Endodermal cell (in vitro differentiated cells): ENCODE results near the gene PRKCA. TPM values are rescaled to one million over a fixed set of nuclear protein-coding genes. Genes with fewer than 3 reads are reported as not detected.
A peak's percentile ranks its signal among the peaks of the same experiment; 100 is the strongest.

Experiments used
- DNase-seq: peaks from one replicate; pipeline ENCODE4 v3.0.0-alpha.2; 2017
- H3K27ac ChIP-seq: 2 replicates; pipeline ENCODE4 v1.5.1; 2013; ENCODE audit warnings: mild to moderate bottlenecking, low read depth, low read length, moderate library complexity
- H3K27me3 ChIP-seq: 2 replicates; pipeline ENCODE4 v1.6.1; 2013; ENCODE audit warnings: mild to moderate bottlenecking, low read length, moderate library complexity; ENCODE audit not compliant: insufficient read depth, control insufficient read depth, poor library complexity, severe bottlenecking
- H3K36me3 ChIP-seq: 2 replicates; pipeline ENCODE4 v1.7.0; 2013; ENCODE audit warnings: mild to moderate bottlenecking, low read length, moderate library complexity; ENCODE audit not compliant: control insufficient read depth, insufficient read depth
- H3K4me1 ChIP-seq: one replicate; pipeline ENCODE4 v1.7.0; 2013; ENCODE audit warnings: low read length; ENCODE audit not compliant: control insufficient read depth, insufficient read depth
- H3K4me3 ChIP-seq: 2 replicates; pipeline ENCODE4 v1.5.1; 2013; ENCODE audit warnings: mild to moderate bottlenecking, low read length, moderate library complexity
- H3K9ac ChIP-seq: 2 replicates; pipeline ENCODE4 v1.6.1; 2013; ENCODE audit warnings: mild to moderate bottlenecking, low read length, moderate library complexity; ENCODE audit not compliant: poor library complexity, severe bottlenecking; ENCODE audit errors: extremely low read depth
- H3K9me3 ChIP-seq: 2 replicates; pipeline ENCODE4 v1.6.1; 2013; ENCODE audit warnings: mild to moderate bottlenecking, low read length, moderate library complexity; ENCODE audit not compliant: control insufficient read depth
- H3K27ac Mint-ChIP-seq: 2 replicates; pipeline ENCODE4 v1.8.0; 2020; ENCODE audit warnings: mixed read lengths
- H3K27me3 Mint-ChIP-seq: 2 replicates; pipeline ENCODE4 v1.8.0; 2021; ENCODE audit warnings: mild to moderate bottlenecking, mixed read lengths; ENCODE audit not compliant: insufficient read depth
- H3K36me3 Mint-ChIP-seq: 2 replicates; pipeline ENCODE4 v1.8.0; 2020; ENCODE audit warnings: low read depth, mixed read lengths
- H3K4me1 Mint-ChIP-seq: 2 replicates; pipeline ENCODE4 v1.8.0; 2020; ENCODE audit warnings: mixed read lengths
- H3K4me3 Mint-ChIP-seq: 2 replicates; pipeline ENCODE4 v1.8.0; 2020; ENCODE audit warnings: mild to moderate bottlenecking, moderate library complexity, mixed read lengths
- H3K9me3 Mint-ChIP-seq: 2 replicates; pipeline ENCODE4 v1.8.0; 2020; ENCODE audit warnings: mild to moderate bottlenecking, mixed read lengths
- CTCF ChIP-seq: fragments of 200-600 bp; sonication (generic); conservative IDR thresholded peaks from 2 replicates; pipeline ENCODE4 v1.5.0; 2021; ENCODE audit warnings: antibody characterized with exemption, mild to moderate bottlenecking
- WGBS, 2 experiments: methylation state at CpG; one replicate each; pipeline versions ENCODE4 v1.1.5 to v1.1.7; 2013; ENCODE audit warnings: missing lambda C conversion rate in 2 of 2, mixed read lengths in 1 of 2; ENCODE audit not compliant: insufficient coverage in 1 of 2, insufficient read length in 1 of 2; 5-methylcytosine and 5-hydroxymethylcytosine counted together
- total RNA-seq, 2 donors: library from RNA; stranded (reverse); fragmentation: NEBNext Ultra II Directional in 1 of 2; extraction: Animal tissue kit (Norgen Biotek cat#: 25700) in 1 of 2; gene quantifications; 2 replicates in 1 of 2; 3 replicates in 1 of 2; pipeline ENCODE4 v1.2.1, GENCODE V29; 2021

The PRKCA gene
- total RNA-seq, 2 donors from 2014 or later, result 8.7 to 14.6 TPM

- 13 to 33% methylated on average over 6 to 9 of the region's 10 CpGs for WGBS, 2 experiments
- no peak overlapping the region for H3K9ac ChIP-seq
- no peaks in the 10 kb centered on the region for H3K36me3 ChIP-seq
- no peaks in the 10 kb centered on the region for H3K9me3 Mint-ChIP-seq
- peak overlapping the region; percentile 26 for H3K27ac ChIP-seq
- DNase-seq, result no peak
- H3K4me1 ChIP-seq, result peaks cover 9% of the 10 kb centered on the region
- no peak overlapping the region for H3K4me3 ChIP-seq
- H3K27me3 ChIP-seq, result peaks cover 27% of the 10 kb centered on the region
- H3K9me3 ChIP-seq, result no peaks in the 10 kb centered on the region
- peak overlapping the region; percentile 30 for H3K27ac Mint-ChIP-seq
- peaks cover 33% of the 10 kb centered on the region for H3K27me3 Mint-ChIP-seq
- no peak for TF ChIP-seq CTCF
- H3K4me3 Mint-ChIP-seq, result peak overlapping the region; percentile 32
- H3K4me1 Mint-ChIP-seq, result peaks cover 12% of the 10 kb centered on the region
- H3K36me3 Mint-ChIP-seq, result no peaks in the 10 kb centered on the region
Measured at GRCh38 chr17:66829883-66830282, 527.5 kb downstream of the PRKCA start.

DNA sequence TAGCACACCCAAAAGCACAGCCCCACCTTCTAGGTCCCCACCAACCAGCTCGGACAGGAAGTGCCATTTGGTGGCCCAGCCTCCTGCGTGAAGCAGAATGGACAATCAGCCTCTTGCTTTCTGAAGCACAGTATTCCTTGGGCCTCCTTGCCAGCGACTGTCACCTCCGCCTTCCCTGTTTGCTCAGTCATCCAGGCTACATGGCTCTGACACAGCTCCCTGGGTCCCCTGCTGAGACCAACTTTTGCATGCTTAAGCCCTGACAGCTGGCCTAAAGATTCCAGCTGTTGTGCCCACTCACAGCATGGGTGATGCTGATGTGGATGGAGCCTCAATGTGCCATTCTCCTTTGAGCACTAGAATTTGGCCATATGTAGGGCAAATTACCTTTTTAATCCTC is 528.0 kb downstream of the PRKCA start:
- H3K9ac ChIP-seq, result no peak overlapping the region
- 20 to 24% methylated on average over 2 to 4 of the region's 4 CpGs for WGBS, 2 experiments
- Mint-ChIP-seq H3K27me3 (peaks cover 36% of the 10 kb centered on the region), H3K4me1 (peaks cover 12% of the 10 kb centered on the region), H3K27ac (no peak overlapping the region), H3K36me3 (no peaks in the 10 kb centered on the region), H3K4me3 (peak overlapping the region; percentile 32), H3K9me3 (no peaks in the 10 kb centered on the region)
- TF ChIP-seq CTCF, result no peak
- H3K27me3 ChIP-seq, result peaks cover 32% of the 10 kb centered on the region
- H3K9me3 ChIP-seq, result no peaks in the 10 kb centered on the region
- H3K36me3 ChIP-seq, result no peaks in the 10 kb centered on the region
- H3K4me3 ChIP-seq, result no peak overlapping the region
- peak; percentile 92 for DNase-seq
- H3K27ac ChIP-seq, result no peak overlapping the region
- H3K4me1 ChIP-seq, result peaks cover 9% of the 10 kb centered on the region

- no peaks in the 10 kb centered on the region for H3K36me3 Mint-ChIP-seq
- peaks cover 47% of the 10 kb centered on the region for H3K27me3 Mint-ChIP-seq
- no peak overlapping the region for H3K4me3 Mint-ChIP-seq
- Histone ChIP-seq H3K36me3 (no peaks in the 10 kb centered on the region), H3K9ac (no peak overlapping the region), H3K9me3 (no peaks in the 10 kb centered on the region), H3K27ac (no peak overlapping the region), H3K4me1 (peaks cover 9% of the 10 kb centered on the region), H3K4me3 (no peak overlapping the region), H3K27me3 (peaks cover 43% of the 10 kb centered on the region)
- no peak overlapping the region for H3K27ac Mint-ChIP-seq
- 91 to 94% methylated on average over 9 to 14 of the region's 14 CpGs for WGBS, 2 experiments
- no peak for DNase-seq
- peaks cover 12% of the 10 kb centered on the region for H3K4me1 Mint-ChIP-seq
- TF ChIP-seq CTCF, result no peak
- no peaks in the 10 kb centered on the region for H3K9me3 Mint-ChIP-seq
Measured at GRCh38 chr17:66831383-66832210, 529.2 kb downstream of the PRKCA start.
